Measurements from ENCODE around the gene GOSR2.

The GOSR2 gene

GRCh38 chr17:46922804-46923635, at the start of gene GOSR2:
GOSR2 (plus strand) TSS chr17:46923160; CDS start chr17:46923193, 33 bp downstream.
- peak; percentile 64 for DNase-seq (ENCODE audit: low read depth)
- peak within 1 kb of the TSS; percentile 99 for H3K4me3 ChIP-seq (ENCODE audit: low read depth, low read length)

DNA sequence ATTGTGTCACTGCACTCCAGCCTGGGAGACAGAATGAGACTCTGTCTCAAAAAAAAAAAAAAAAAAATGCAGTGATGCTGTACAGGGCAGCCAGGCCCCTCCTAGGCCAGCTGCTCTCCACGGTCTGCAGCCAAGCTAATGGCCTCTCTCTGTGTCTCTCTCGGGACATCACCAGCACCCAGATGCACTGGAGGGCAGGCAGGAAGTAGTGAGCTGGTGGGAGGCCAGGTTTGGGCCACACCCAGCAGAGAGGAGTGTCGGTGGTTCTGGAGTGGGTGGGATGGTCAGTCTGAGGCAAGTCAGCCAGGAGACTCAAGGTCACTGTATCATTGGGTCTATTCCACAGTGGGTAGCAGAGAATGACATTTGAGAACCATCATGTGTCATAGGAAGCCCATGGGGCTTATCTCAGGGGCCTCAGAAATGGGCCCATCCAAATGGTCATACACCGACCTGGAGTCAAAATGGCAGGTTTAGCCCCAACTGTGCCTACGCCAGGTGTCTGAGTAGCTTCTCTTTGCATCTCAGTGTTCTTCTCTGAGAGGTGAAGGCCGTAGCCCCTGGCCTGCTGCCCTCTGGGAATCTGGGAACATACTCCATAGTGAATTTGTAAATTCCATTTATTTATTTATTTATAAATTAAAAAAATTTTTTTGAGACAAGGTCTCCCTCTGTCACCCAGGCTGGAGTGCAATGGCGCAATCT, 48.9 kb upstream of the GOSR2 start:
- DNase-seq (ENCODE audit: low read depth) = no peak
- H3K4me3 ChIP-seq (ENCODE audit: low read depth, low read length) = no peak overlapping the region

- no peak overlapping the region for H3K4me3 ChIP-seq (ENCODE audit: low read depth, low read length)
- DNase-seq (ENCODE audit: low read depth) = no peak
Observed at GRCh38 chr17:46874906-46875305, 48.1 kb upstream of the GOSR2 start.

DNA sequence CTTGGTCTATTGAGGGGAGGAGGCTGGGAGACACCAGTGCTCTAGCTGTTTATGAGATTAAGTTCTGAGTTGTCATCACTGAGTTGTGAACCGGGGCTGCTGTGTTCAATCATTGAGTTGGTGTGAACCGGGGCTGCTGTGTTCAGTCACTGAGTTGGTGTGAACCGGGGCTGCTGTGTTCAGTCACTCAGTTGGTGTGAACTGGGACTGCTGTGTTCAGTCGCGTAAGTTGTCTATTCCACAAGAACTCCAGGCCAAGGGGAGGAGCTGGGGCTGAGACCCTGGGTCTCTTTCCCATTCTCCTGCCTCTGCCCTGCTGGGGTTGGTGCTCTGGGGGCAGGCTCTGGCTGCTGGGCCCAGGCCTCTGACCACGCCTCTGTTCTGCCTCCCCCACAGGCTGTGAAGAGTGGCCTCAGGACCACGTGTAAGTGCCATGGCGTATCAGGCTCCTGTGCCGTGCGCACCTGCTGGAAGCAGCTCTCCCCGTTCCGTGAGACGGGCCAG, 47.1 kb upstream of the GOSR2 start:
- no peak overlapping the region for H3K4me3 ChIP-seq (ENCODE audit: low read depth, low read length)
- DNase-seq (ENCODE audit: low read depth) = no peak

DNA sequence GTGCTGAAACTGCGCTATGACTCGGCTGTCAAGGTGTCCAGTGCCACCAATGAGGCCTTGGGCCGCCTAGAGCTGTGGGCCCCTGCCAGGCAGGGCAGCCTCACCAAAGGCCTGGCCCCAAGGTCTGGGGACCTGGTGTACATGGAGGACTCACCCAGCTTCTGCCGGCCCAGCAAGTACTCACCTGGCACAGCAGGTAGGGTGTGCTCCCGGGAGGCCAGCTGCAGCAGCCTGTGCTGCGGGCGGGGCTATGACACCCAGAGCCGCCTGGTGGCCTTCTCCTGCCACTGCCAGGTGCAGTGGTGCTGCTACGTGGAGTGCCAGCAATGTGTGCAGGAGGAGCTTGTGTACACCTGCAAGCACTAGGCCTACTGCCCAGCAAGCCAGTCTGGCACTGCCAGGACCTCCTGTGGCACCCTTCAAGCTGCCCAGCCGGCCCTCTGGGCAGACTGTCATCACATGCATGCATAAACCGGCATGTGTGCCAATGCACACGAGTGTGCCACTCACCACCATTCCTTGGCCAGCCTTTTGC, 46.5 kb upstream of the GOSR2 start:
- H3K4me3 ChIP-seq (ENCODE audit: low read depth, low read length) = no peak overlapping the region
- no peak for DNase-seq (ENCODE audit: low read depth)

DNA sequence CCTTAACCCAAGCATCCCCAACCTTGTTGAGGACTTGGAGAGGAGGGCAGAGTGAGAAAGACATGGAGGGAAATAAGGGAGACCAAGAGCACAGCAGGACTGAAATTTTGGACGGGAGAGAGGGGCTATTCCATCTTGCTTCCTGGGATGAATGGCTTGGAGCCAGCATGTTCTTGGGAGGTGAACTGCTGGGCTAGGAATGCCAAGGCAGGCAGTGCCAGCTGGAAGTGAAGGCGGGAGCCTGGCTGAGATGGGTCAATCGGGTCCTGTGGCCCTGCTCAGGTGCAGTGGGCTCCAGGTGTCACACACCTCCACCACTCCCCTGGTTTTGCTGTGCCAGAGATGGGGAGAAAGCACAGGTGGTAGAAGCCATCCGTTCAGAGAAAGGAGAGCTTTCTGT, 46.0 kb upstream of the GOSR2 start:
- no peak for DNase-seq (ENCODE audit: low read depth)
- no peak overlapping the region for H3K4me3 ChIP-seq (ENCODE audit: low read depth, low read length)

- no peak for DNase-seq (ENCODE audit: low read depth)
- no peak overlapping the region for H3K4me3 ChIP-seq (ENCODE audit: low read depth, low read length)
Observed at GRCh38 chr17:46877466-46877865, 45.5 kb upstream of the GOSR2 start.

DNA sequence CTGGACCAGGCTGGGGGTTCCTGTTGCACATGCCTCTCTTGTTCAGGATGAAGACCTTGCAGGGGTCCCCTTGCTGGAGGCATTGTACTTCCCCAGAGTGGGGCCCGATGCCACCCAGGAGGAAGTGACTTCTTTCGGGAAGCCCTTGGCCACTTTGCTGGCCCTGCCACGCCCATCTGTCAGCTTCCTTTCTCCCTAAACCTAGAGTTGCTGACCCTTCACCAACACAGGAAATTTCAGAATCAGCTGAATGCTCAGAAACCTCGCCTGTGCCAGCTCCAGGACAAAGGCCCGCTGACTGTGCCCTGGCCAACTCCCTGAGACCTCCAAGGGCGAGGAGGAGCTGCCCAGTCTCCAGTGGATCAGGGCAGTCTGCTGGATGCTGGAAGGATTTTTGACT, 44.9 kb upstream of the GOSR2 start:
- H3K4me3 ChIP-seq (ENCODE audit: low read depth, low read length) = no peak overlapping the region
- no peak for DNase-seq (ENCODE audit: low read depth)

DNA sequence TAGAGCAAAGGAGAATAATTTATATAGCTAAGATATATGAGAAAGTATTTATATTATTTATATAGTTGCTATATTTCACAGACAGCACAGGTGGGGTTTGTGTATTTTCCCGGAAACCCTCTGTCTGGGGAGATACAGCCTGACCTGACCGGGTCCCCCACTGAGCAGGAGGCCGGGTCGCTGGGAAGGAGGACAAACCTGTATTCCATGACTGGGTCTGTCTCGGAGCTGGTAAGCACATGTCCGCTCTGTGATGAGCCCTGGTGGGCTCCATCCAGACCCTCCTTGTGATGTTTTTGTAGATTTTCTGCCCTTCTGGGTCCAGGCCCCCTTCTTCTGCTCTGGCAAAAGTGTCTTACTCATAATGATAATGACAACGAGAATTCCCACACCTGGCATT, 43.9 kb upstream of the GOSR2 start:
- DNase-seq (ENCODE audit: low read depth) = no peak
- no peak overlapping the region for H3K4me3 ChIP-seq (ENCODE audit: low read depth, low read length)

GRCh38 chr17:46881015-46881414, 41.9 kb upstream of the GOSR2 start:
- DNase-seq (ENCODE audit: low read depth) = no peak
- H3K4me3 ChIP-seq (ENCODE audit: low read depth, low read length) = no peak overlapping the region

GRCh38 chr17:46882666-46883065, 40.3 kb upstream of the GOSR2 start:
- no peak for DNase-seq (ENCODE audit: low read depth)
- no peak overlapping the region for H3K4me3 ChIP-seq (ENCODE audit: low read depth, low read length)

DNA sequence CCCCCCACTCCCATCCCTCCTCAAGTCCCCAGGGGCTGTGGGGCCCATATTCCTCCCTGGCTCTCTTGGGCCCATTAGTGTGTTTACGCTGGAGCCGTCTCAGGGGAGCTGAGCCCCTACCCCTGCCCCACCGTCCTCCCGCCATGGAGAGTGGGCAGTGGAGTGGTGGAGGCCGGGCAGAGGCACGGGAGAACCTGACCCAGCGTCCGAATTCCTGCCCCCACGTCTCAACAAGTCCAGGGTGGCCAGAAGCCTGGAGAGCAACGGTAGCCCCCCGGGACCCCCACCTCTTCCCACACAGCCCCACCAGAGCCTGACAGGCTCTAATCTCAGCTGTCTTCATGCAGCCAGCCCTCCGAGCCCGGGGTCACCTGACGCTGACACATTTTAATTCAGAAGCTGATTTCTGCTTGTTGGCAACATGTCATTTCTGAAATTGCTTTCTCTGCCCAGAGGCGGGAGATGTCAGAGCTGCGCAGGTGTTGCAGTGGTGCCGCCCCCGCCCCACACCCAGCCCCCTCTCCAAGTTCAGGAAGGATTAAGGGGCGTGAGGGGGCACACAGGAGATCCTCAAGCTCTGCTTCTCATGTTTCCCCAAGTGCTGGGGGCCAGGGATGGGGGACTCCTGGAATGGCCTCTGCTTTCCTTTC, 39.0 kb upstream of the GOSR2 start:
- DNase-seq (ENCODE audit: low read depth) = no peak
- H3K4me3 ChIP-seq (ENCODE audit: low read depth, low read length) = no peak overlapping the region

GRCh38 chr17:46884552-46884951, 38.4 kb upstream of the GOSR2 start:
- DNase-seq (ENCODE audit: low read depth) = no peak

DNA sequence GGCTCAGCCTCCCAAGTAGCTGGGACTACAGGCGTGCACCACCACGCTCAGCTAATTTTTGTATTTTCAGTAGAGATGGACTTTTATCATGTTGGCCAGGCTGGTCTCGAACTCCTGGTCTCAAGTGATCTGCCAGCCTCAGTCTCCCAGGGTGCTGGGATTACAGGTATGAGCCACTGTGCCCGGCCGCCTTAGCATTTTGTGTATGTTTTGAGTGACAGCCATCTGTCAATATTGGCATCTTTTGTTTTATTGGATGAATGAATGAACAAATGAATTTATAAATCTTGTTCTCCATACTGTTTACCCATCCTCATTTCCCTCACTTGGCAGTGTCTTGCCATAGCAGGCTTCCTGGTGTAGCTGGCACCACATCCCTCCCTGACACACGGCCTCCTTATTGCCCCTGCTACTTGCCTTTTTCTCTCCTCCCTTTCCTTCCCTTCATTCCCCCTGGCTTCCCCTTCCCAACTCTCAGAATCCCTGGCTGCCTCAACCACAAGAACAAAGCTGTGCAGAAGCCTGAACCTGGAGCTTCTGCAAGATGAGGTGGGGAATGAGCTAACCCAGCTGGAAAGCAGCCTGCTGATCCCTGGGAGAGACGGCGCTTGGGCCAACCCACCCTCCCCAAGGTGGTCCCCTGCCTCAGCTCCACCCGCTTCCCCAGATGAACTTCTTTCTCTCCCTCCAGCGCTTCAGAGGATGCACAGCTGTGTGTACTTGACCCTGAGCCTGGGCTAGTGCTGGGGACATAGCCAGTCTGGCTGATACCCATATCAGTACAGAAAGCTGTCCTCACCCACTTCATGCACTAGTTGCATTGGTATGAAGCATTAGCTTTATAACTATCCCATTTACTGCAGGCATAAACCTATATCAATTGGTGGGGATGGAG, 37.3 kb upstream of the GOSR2 start:
- no peak overlapping the region for H3K4me3 ChIP-seq (ENCODE audit: low read depth, low read length)
- no peak for DNase-seq (ENCODE audit: low read depth)

More at GRCh38 chr17:46884552-46884951, 38.4 kb upstream of the GOSR2 start:
- H3K4me3 ChIP-seq (ENCODE audit: low read depth, low read length) = no peak overlapping the region

- DNase-seq (ENCODE audit: low read depth) = no peak
- no peak overlapping the region for H3K4me3 ChIP-seq (ENCODE audit: low read depth, low read length)
Observed at GRCh38 chr17:46886310-46886663, 36.7 kb upstream of the GOSR2 start.

DNA sequence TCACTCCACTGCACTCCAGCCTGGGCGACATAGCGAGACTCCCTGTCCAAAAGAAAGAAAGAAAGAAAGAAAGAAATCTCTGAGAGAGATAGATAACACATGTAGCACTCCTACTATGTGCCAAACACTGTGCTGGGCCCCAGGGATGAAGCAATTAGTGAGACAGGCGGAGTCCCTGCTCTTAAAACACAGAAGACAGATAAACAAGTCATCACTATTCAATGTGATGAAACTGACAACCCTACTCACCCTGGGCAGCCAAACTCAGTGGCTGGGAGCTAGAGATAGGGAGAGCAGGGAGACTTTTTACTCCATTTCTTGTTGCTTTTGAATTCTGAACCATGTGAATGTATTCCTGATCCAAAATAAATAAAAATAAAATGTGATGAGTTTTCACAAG, 35.2 kb upstream of the GOSR2 start:
- no peak for DNase-seq (ENCODE audit: low read depth)
- no peak overlapping the region for H3K4me3 ChIP-seq (ENCODE audit: low read depth, low read length)

DNA sequence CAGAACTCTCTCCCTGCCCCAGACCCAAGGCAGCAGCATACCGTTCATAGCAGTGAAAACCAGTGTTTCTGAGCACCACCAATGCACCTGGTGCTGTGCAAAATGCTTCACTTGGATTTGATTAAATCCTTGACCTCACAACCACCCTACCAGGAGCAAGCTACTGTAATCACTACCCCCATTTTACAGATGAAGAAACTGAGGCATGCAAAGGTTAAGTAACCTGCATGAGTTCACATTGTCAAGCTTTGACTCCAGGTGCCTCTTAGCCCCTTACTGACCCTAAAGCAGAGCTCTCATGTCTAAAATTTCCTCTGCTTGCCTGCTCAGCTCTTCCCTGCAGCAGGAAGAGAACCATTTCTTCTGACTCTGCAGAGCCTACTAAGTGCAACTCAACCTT, 34.2 kb upstream of the GOSR2 start:
- DNase-seq (ENCODE audit: low read depth) = no peak
- no peak overlapping the region for H3K4me3 ChIP-seq (ENCODE audit: low read depth, low read length)

GRCh38 chr17:46889519-46889918, 33.4 kb upstream of the GOSR2 start:
- no peak for DNase-seq (ENCODE audit: low read depth)
- no peak overlapping the region for H3K4me3 ChIP-seq (ENCODE audit: low read depth, low read length)

DNA sequence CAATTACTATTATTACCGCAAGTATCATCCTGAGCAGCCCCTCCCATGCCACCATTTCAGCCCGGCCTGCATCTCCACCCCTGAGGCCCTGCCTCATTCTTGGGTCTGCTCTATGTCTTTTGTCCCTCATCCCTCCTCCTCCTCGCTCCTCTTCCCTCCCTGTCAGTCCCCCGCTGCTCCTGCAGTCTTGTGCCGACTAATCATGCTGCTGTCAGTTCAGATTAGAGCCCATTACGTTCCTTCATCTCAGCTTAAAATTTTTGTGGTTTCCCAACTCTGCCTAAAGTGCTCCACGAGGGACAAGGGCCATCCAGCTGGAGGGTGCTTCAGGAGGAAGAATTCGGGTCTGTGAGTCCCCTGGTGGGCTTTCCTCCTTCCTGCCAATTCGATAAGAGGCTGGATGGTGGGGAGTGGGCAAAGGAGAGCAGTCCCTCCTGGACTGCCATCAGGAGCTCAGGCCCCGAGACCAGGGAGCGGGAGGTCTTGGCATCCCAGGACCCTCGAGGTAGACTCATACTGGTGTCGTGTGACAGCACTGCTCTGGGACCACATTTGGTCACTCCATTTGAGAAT, 32.9 kb upstream of the GOSR2 start:
- no peak for DNase-seq (ENCODE audit: low read depth)
- no peak overlapping the region for H3K4me3 ChIP-seq (ENCODE audit: low read depth, low read length)

Measured in skeletal muscle cell (primary cell).